ENCODE measurements around the gene TECPR2.
A peak's percentile ranks its signal among the peaks of the same experiment; 100 is the strongest.
"Not testable (repeated sequence)": the region's sequence is repeated elsewhere in the genome, so short reads cannot be mapped to it uniquely, and the experiment has no call there.

The TECPR2 gene

GRCh38 chr14:102513899-102514772, 151.4 kb downstream of the TECPR2 start:
- DNase-seq: no peak

GRCh38 chr14:102514987-102515733, 152.4 kb downstream of the TECPR2 start:
- no peak for DNase-seq

- peak; percentile 72 for DNase-seq
Observed at GRCh38 chr14:102516531-102517391, 154.0 kb downstream of the TECPR2 start.

- no peak for DNase-seq
Observed at GRCh38 chr14:102517392-102518062, 154.8 kb downstream of the TECPR2 start.

GRCh38 chr14:102518063-102518648, 155.4 kb downstream of the TECPR2 start:
- DNase-seq: no peak

GRCh38 chr14:102519709-102520108, 157.0 kb downstream of the TECPR2 start:
- not testable (repeated sequence) for DNase-seq

- no peak for DNase-seq
Observed at GRCh38 chr14:102523200-102523568, 160.4 kb downstream of the TECPR2 start.

- no peak for DNase-seq
Observed at GRCh38 chr14:102523569-102524450, 161.1 kb downstream of the TECPR2 start.

GRCh38 chr14:102524451-102525218, 161.9 kb downstream of the TECPR2 start:
- peak; percentile 92 for DNase-seq

- no peak for DNase-seq
Observed at GRCh38 chr14:102525219-102525928, 162.6 kb downstream of the TECPR2 start.

- no peak for DNase-seq
Observed at GRCh38 chr14:102525929-102526497, 163.3 kb downstream of the TECPR2 start.

- DNase-seq: no peak
Observed at GRCh38 chr14:102528431-102529170, 165.9 kb downstream of the TECPR2 start.

GRCh38 chr14:102530828-102531478, 168.2 kb downstream of the TECPR2 start:
- no peak for DNase-seq

- no peak for DNase-seq
Observed at GRCh38 chr14:102532204-102532658, 169.5 kb downstream of the TECPR2 start.

- no peak for DNase-seq
Observed at GRCh38 chr14:102537981-102538601, 175.3 kb downstream of the TECPR2 start.

GRCh38 chr14:102538602-102539543, 176.1 kb downstream of the TECPR2 start:
- no peak for DNase-seq
